ENCODE results near the gene MED1. TPM values are rescaled to one million over a fixed set of nuclear protein-coding genes. Genes with fewer than 3 reads are reported as not detected.
"Not testable (repeated sequence)": the region's sequence is repeated elsewhere in the genome, so short reads cannot be mapped to it uniquely, and the experiment has no call there.

Gene MED1
- total RNA-seq = 14.6 and 20.5 TPM in 2 replicates

DNA sequence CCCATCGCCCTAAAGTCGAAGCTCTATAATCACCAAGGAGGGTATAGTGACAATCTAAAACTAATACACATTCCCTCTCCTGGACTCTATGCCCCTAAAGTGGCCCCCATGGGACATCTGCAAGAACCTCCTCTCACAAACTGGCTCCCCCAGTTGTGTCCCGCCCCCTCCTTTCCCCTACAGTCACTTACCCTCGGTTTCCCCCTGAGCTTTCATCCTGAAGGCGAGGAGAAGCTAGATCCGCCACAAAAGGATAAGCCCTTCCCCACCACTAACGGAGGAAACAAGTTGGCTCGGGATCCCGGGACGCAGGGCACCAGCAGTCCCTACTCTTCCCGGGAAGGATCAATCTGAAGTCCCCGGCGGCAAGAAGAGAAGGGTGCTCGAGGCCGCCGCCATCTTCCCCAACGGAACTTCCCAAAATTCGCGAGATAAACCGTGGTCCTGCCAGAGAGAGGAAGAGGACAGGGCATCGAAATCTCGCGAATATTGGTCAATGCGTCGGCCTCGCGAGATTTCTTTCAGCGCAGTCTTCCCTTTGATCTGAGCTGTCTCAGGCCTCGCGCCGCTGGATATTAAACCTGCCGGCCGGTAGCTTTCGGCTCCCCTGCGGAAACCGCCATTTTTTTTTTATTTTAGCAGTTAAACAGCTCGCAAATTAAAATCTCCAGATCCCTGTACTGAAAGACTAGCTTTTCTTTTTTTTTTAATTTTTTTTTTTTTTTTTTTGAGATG, at the start of gene MED1:
Gene MED1, minus strand, starts transcription at position 417 of the 735 bp plus-strand sequence. Its CDS starts 201 bp downstream, at position 216.
- H3K4me3 ChIP-seq (ENCODE audit: low read depth, low read length) = peak within 1 kb of the TSS; percentile 80
- peak; percentile 88 for DNase-seq (ENCODE audit: low read depth)
- TF ChIP-seq, protein P1, sequence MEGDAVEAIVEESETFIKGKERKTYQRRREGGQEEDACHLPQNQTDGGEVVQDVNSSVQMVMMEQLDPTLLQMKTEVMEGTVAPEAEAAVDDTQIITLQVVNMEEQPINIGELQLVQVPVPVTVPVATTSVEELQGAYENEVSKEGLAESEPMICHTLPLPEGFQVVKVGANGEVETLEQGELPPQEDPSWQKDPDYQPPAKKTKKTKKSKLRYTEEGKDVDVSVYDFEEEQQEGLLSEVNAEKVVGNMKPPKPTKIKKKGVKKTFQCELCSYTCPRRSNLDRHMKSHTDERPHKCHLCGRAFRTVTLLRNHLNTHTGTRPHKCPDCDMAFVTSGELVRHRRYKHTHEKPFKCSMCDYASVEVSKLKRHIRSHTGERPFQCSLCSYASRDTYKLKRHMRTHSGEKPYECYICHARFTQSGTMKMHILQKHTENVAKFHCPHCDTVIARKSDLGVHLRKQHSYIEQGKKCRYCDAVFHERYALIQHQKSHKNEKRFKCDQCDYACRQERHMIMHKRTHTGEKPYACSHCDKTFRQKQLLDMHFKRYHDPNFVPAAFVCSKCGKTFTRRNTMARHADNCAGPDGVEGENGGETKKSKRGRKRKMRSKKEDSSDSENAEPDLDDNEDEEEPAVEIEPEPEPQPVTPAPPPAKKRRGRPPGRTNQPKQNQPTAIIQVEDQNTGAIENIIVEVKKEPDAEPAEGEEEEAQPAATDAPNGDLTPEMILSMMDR (conservative IDR thresholded peaks at IDR 0.05; ENCODE audit: low read depth, low read length) = no peak

DNA sequence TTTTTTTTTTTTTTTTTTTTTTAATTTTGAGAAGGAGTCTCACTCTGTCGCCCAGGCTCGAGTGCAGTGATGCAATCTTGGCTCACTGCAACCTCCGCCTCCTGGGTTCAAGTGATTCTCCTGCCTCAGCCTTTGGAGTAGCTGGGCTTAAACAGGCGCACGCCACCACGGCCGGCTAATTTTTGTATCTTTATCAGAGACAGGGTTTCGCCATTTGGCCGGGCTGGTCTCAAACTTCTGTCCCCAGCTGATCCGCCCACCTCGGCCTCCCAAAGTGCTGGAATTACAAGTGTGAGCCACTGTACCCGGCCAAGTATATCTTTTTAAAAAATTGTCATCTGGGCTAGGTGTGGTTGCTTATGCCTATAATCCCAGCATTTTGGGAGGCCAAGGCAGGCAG, 45.9 kb upstream of the MED1 start:
- H3K4me3 ChIP-seq (ENCODE audit: low read depth, low read length); DNase-seq (ENCODE audit: low read depth): not testable (repeated sequence)

GRCh38 chr17:39487946-39488345, 36.9 kb upstream of the MED1 start:
- no peak for DNase-seq (ENCODE audit: low read depth)
- TF ChIP-seq, protein P1 (conservative IDR thresholded peaks at IDR 0.05; ENCODE audit: low read depth, low read length) = no peak
- H3K4me3 ChIP-seq (ENCODE audit: low read depth, low read length) = no peak overlapping the region

DNA sequence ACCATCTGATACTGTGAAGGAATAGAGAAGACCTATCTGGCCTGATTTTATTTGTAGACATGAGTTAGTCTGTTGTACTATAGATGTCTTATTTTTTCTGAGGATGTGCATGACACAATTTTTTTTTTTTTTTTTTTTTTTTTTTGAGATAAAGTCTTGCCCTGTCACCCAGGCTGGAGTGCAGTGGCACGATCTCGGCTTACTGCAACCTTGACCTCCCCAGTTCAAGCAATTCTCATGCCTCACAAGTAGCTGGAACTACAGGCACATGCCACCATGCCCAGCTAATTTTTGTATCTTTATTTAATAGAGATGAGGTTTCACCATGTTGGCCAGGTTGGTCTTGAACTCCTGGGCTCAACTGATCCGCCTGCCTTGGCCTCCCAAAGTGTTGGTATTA, 36.4 kb upstream of the MED1 start:
- not testable (repeated sequence) for H3K4me3 ChIP-seq (ENCODE audit: low read depth, low read length); DNase-seq (ENCODE audit: low read depth)

DNA sequence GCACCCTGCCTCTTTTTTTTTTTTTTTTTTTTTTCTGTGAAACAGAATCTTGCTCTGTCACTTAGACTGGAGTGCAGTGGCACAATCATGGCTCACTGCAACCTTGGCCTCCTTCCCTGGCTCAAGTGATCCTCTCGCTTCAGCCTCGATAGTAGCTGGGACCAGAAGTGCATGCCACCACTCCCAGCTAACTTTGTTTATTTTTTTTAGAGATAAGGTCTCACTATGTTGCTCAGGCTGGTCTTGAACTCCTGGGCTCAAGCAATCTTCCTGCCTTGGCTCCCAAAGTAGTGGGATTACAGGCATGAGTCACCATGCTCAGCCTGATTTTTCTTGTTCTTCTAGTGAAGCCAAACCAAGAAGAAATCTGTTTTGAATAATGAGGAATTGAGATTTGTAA, 35.2 kb upstream of the MED1 start:
- no peak for DNase-seq (ENCODE audit: low read depth)
- H3K4me3 ChIP-seq (ENCODE audit: low read depth, low read length) = no peak overlapping the region
- TF ChIP-seq, protein P1 (conservative IDR thresholded peaks at IDR 0.05; ENCODE audit: low read depth, low read length) = no peak

DNA sequence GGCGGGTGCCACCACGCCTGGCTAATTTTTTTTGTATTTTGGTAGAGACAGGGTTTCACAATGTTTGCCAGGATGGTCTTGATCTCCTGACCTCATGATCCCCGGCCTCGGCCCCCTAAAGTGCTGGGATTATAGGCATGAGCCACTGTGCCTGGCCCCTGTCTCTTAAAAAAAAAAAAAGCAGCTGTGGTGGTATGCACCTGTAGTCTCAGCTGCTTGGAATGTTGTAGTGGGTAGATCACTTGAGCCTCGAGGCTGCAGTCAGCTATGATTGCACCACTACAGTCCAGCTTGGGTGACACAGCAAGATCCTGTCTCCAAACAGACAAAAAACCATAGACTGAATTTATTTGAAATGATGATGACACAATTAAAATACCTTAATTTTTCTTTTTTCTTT, 34.5 kb upstream of the MED1 start:
- TF ChIP-seq, protein P1 (conservative IDR thresholded peaks at IDR 0.05; ENCODE audit: low read depth, low read length) = no peak
- peak; percentile 78 for DNase-seq (ENCODE audit: low read depth)
- H3K4me3 ChIP-seq (ENCODE audit: low read depth, low read length) = no peak overlapping the region

DNA sequence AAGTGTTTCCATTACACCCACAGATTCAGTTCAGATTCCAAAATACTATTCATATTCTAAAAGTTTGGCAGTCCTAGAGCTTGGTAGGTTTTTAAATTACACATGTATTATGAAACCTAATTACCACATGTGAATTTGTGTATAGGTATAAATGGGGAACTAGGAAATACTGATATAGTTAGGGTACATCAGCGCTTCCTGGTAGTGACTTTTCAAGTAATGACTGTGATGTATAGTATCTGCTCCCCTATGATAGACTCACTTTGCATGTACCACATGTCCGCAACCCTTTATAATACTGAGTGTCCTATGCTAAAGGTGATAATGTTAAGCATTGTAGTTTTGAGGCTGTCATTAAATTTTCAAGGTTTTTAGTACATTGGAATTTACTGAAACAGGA, 33.1 kb upstream of the MED1 start:
- DNase-seq (ENCODE audit: low read depth) = no peak
- TF ChIP-seq, protein P1 (conservative IDR thresholded peaks at IDR 0.05; ENCODE audit: low read depth, low read length) = no peak
- H3K4me3 ChIP-seq (ENCODE audit: low read depth, low read length) = no peak overlapping the region

GRCh38 chr17:39483506-39483905, 32.4 kb upstream of the MED1 start:
- DNase-seq (ENCODE audit: low read depth) = no peak
- TF ChIP-seq, protein P1 (conservative IDR thresholded peaks at IDR 0.05; ENCODE audit: low read depth, low read length) = no peak
- H3K4me3 ChIP-seq (ENCODE audit: low read depth, low read length) = no peak overlapping the region

DNA sequence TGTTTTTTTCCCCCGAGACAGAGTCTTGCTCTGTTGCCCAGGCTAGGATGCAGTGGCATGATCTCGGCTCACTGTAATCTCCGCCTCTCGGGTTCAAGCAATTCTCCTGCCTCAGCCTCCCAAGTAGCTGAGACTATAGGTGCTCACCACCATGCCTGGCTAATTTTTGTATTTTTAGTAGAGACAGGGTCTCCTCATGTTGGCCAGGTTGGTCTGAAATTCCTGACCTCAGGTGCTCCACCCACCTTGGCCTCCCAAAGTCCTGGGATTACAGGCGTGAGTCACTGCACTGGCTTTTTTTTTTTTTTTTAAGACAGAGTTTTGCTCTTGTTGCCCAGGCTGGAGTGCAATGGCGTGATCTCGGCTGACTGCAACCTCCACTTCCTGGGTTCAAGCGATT, 28.6 kb upstream of the MED1 start:
- not testable (repeated sequence) for DNase-seq (ENCODE audit: low read depth); H3K4me3 ChIP-seq (ENCODE audit: low read depth, low read length)
